Non-pigmented ciliary epithelial cell (primary cell): Measurements from ENCODE around the gene HRK.

Experiments used
- DNase-seq: peaks from one replicate; pipeline ENCODE4 v3.0.0-alpha.2; 2010; ENCODE audit warnings: low read depth

Gene HRK

GRCh38 chr12:116898669-116899068, 17.4 kb upstream of the HRK start:
- no peak for DNase-seq

GRCh38 chr12:116897476-116897875, 16.2 kb upstream of the HRK start:
- DNase-seq = no peak

- no peak for DNase-seq
Observed at GRCh38 chr12:116896411-116896924, 15.2 kb upstream of the HRK start.

- DNase-seq = no peak
Observed at GRCh38 chr12:116894913-116895312, 13.7 kb upstream of the HRK start.

- DNase-seq = no peak
Observed at GRCh38 chr12:116892349-116893140, 11.3 kb upstream of the HRK start.

GRCh38 chr12:116891019-116891418, 9.8 kb upstream of the HRK start:
- no peak for DNase-seq

GRCh38 chr12:116890330-116890729, 9.1 kb upstream of the HRK start:
- no peak for DNase-seq

GRCh38 chr12:116887897-116888296, 6.7 kb upstream of the HRK start:
- DNase-seq = no peak

- no peak for DNase-seq
Observed at GRCh38 chr12:116887244-116887643, 6.0 kb upstream of the HRK start.

GRCh38 chr12:116885491-116885890, 4.2 kb upstream of the HRK start:
- DNase-seq = no peak

GRCh38 chr12:116884871-116885270, 3.6 kb upstream of the HRK start:
- DNase-seq = no peak

- DNase-seq = no peak
Observed at GRCh38 chr12:116882742-116883141, 1.5 kb upstream of the HRK start.

- DNase-seq = no peak
Observed at GRCh38 chr12:116881877-116882507, 751 bp upstream of the HRK start.

GRCh38 chr12:116880817-116881324, 370 bp downstream of the HRK start:
- no peak for DNase-seq

- DNase-seq = no peak
Observed at GRCh38 chr12:116880213-116880816, 926 bp downstream of the HRK start.

- no peak for DNase-seq
Observed at GRCh38 chr12:116879509-116880212, 1.6 kb downstream of the HRK start.

GRCh38 chr12:116878567-116879508, 2.4 kb downstream of the HRK start:
- no peak for DNase-seq

GRCh38 chr12:116876151-116876869, 4.9 kb downstream of the HRK start:
- DNase-seq = no peak

GRCh38 chr12:116874324-116874995, 6.8 kb downstream of the HRK start:
- no peak for DNase-seq

GRCh38 chr12:116870306-116870705, 10.9 kb downstream of the HRK start:
- no peak for DNase-seq
